HT1080 (cell line): Measurements from ENCODE around the gene PARD3B. TPM values are rescaled to one million over a fixed set of nuclear protein-coding genes. Genes with fewer than 3 reads are reported as not detected.

Experiments used
- DNase-seq: peaks from one replicate; pipeline ENCODE4 v3.0.0-alpha.2; 2015; ENCODE audit warnings: low read depth
- total RNA-seq: library from RNA; depleted of rRNA; stranded (reverse); fragments of >200 nt; shearing (Covaris generic); gene quantifications from 2 replicates; pipeline ENCODE4 v1.2.3, GENCODE V29; 2014

PARD3B gene
- total RNA-seq, 1 experiment from 2014 or later = 2.2 TPM

DNA sequence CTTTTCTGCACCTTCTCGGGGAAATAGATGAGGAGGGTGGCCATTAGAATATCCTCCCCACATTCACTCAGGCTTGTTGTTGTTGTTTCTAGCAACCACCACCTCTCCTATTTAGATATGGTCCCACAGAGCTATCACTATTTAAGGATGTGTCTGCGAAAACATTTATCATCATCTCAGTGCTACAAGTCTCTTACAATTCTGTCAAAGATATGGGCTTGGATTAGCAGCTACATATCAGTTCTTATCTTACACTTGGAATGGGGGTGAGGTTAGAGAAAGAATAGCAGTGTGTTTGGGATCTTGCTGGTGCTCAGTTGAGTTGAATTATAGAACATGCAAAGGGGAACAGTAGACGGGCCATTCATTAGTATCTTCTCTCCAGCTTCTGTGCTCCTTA, 546.1 kb downstream of the PARD3B start:
- DNase-seq = no peak

DNA sequence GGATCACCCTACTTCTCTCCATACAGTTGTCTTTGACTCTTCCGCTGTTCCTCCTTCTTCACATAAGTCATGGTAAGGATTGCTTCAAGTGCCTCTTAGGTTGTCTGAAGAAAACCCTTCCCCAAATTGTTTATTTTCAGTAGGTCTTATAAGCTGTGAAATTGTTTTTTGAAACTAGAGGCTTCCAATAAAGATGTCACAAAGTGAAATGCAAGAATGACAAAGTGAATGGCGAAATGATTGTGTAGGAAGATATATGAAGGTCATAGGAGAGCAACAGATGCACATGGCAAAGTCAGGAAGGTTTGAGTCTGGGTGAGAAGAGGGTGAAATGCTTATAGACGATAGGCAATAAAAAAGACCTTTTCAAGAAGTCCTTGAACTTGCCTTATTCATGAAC, 548.8 kb downstream of the PARD3B start:
- no peak for DNase-seq

DNA sequence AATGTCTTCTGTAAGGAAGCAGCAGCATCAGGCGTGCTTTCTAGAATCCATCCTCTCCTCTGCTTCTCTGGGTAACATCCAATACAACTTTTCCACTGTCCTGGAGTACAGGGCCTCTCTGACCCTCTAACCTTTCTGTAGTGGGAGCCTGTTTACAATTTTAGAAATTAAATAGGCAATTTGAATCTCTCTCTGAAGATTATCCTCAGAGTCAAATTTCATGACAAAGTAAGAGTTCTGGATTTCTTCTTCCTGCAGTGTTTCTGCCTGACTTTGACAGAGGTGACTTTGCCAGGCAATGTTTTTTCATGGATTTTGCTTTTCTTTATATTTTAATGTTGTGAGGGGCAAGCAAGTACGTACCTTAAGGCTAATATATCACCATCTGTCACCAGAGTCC, 558.4 kb downstream of the PARD3B start:
- no peak for DNase-seq

DNA sequence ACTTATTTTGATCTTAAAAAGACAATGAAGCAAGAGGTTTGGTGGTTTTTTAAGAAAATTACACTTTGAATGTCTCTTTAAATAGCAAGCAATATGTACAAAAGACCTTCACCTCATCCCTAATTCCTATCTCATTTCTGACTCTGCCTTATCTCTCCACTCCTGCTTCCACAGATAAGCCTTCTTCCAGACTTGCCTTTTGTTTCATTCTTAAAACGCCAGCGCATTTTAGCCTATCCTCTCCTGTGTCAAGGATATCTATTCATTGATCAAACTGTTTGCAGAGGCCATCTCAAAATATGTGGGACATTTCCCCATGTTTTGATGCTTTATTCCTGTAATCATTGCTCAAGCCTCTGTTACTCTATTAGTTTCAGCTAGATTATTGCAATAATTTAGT, 562.5 kb downstream of the PARD3B start:
- no peak for DNase-seq

DNA sequence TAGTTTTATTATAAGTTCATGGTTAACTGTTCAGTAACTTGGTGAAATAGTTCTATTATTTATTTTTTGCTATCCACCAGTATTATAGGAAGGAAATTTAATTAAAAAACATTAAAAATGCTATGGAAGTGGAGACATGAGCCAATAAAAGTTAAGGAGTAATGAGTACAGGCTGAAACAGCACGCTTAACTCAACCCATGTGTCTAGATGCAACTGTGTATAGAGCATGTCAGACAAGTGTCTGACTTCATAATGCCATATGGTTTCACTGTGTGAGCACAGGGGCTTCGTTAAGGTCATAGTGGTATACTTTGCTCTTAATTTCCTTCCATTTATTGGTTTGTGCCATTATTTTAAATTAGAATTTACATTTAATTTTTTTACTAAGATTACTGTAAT, 570.2 kb downstream of the PARD3B start:
- no peak for DNase-seq

DNA sequence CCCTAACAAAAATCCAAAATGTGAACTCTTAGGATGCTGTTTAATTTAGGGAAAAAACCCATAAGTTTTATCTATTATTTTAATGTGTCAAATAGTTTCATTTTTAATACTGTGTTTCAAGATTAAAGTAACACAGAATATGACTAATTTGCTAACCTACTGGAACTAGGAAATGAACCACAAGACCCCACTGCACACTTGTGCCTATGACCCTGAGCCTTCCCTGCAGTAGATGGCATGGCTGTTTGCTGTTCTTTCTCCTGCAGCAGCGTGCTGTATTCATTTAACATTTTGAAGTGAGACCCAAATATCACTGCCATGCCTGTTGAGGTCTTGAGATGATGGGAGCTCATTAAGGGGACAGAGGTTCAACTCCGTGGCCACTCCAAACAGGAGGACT, 571.9 kb downstream of the PARD3B start:
- no peak for DNase-seq

DNA sequence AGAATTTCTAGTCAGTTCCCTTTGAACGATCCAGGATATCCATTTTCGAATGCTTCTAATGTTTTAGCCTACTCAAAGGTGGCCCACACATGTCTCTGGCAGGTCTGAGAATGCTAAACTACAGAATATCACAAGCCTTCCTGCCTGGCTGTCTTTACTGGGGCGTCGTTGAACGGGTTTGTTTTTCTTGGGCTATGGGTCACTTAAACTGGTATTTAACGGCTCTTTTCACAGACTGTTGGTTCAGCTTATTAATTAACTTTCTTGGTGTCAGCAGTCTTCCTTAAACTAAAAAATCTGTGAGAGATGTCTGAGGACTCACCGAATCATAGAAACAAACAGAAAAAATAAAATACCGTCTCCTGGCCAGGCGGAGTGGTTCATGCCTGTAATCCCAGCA, 573.9 kb downstream of the PARD3B start:
- no peak for DNase-seq

DNA sequence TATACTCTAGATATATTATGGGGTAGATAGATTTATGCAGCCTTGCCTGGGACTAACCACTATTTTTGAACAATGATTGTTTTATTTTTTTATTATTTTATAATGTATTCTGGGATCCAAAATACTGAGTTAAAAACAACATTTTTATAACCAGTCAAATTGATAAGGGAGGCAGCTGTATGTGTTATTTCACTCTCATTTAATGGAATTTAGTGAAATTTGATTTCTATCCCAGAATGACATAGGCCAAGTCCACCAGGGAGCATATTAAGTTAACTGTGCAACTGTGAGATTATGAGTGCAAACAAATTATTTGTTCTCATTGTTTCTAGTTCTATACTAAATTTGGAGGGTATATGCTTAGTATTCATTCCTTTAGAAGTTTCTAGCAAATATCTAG, 583.5 kb downstream of the PARD3B start:
- DNase-seq = no peak

DNA sequence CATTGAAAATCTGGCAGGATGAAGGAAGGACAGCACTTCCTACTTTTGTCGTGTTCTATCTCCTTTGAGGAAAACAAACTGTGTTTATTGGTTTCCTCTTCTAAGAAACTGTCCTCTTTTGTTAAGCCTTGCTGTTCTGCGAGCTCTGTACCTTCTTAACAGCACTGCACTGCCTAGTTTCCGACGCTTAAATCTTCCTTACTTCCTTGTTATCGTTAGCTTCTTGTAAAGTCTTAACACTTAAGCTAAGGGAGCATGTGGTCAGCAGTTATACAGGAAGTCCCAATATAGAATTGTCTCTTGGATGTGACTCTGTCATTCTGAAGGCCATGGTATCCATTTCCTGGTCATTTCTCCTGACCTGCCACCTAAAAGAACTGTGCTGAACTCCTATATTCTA, 584.3 kb downstream of the PARD3B start:
- no peak for DNase-seq

DNA sequence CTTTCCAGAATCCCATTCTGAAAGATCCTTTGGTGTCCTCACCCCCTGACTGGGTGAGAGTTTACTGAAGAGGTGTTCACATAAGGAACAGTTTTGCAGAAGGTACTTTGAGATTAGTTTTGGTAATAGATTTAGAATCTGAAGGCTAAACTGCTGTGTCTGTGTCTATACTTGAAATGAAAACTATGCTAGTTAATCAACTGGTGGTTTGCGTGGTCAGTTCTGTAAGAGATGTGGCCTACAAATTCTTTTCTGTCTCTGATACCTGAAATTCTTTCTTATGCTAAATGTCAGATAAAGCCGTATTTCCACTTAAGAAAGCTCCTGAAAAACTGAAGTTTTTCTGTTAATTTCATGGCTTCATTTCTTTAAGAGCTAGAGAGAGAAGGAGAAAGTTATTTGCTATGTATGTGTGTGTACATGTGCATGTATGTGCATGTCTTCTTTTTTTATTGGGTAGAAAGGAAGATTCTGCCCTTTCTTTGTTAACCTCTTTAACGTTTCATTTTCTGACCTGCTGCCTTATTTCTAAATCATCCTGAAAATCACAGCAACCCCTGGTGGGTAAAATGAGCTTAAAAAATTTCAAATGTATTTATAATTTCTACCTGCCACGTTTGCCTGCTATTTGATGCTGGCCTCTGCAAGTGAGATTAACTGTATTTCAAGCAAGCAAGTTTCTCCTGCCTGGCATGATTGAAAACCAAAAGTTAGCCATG, 585.0 kb downstream of the PARD3B start:
- no peak for DNase-seq

DNA sequence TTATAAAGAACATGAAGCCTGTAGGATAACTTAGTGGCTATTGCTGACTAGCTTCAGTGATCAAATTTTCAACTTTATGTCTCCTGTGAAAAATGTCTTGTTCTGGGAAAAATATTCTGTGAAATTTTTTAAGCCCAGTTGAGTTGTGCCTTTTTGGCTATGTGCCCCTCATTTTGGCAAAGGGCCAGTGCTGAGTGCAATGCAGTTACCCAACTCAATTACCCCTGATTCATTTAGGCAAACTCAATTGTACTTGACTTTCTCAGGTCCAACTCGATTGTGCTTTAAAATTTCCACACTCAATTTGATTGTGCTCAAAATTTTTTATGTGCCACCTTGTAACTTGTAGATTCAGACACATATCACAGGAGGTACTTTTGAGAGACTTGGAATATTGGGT, 588.3 kb downstream of the PARD3B start:
- DNase-seq = no peak

DNA sequence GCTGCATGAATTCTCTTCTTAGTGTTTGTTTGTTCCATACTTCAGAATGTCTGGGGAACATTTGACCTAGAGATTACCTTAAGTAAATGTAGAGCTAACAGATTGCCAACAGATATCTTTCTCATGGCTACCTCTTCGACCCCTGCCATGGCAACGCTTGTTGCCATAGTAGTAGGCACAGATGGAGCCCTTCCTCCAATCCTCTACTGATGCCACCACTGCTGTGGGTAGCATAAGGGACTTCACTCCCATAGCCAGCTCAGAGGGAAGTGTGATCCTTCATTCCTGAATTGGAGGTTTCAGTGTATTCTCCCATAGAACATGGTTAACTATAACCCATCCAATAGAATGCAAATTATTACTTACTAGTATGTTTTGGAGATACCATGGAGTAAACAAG, 593.5 kb downstream of the PARD3B start:
- no peak for DNase-seq

DNA sequence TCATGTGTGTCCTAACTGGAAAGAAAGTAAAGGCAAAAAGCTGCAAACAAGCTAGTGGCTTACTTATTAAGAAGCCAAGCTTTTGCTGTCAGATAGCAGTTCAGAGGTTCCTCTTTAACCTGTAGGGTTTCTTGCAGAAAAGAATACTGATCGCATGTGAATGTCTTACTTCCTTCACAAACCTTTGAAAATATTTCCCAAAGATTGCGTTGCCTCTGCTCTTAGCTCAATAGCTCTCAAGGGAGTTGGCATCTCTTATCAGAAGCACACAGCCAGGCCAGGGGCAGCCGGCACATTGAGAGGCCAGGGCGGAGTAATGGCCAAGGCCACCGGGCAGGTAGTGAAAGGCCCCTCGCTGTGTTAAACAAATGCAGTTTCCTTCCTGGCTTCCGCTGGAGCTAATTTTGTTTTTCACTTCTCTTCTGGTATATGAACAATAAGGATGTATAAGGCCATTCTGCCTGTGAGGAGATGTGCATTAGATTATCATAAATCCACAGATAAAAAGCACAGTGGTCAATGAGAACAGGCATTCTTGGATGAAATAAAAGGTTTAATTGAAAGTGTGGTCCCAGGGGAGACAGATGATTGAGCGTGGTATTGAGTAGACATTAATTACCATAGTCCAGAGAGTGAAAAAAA, 594.7 kb downstream of the PARD3B start:
- no peak for DNase-seq

DNA sequence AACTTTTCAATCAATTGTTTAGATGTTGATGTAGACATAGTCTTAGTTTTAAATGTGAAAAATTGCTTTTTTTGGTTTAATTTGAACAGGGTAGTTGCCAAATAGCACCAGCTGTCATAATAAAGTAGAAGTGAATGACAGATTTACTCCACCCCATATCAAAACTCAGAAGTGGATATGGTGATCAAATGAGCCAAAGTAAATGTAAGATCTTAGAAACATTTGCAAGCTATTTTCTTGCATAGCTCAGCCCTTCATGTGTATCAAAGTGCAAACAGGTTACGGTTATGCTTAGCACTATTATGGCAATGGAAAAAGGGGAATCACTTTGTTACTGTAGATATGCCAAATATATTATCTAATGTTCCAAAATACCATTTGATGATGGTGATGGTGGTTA, 596.1 kb downstream of the PARD3B start:
- no peak for DNase-seq

DNA sequence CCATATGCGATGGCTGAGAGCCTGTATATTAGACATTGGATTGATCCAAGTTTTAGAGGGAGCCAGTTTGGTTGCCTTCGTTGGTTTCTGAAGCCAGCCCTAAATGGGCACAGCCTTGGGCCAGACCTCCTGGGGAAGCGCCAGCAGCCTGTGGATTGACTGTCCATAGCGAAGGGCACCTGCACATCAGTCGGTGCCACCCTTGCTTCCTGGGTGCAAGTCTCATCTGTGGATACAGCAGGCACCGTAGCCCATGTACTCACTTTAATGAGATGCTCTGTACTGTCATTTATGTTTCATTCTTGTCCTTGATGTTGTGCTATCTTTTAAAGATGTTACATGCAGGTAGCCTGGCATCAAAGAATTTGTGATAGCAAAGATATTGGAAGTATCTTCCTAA, 600.6 kb downstream of the PARD3B start:
- DNase-seq = no peak

DNA sequence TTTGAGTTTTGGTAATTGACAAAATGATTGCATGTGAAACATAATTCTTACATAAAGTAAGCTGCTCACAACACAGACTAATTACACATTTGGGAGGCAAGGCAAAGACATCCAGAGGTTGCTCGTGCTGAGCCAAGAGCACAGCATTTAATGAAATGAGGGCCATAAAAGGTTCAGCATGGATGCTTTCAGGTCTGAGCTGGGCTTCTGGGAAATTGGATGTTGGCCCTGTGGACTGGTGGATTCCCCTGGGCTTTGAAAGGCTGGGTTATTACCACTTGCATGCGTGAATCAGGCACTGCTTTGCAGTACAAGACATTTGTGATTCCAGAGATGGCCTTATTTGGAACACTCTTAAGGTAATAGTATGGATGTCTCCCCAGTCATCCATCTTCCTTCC, 603.5 kb downstream of the PARD3B start:
- no peak for DNase-seq

DNA sequence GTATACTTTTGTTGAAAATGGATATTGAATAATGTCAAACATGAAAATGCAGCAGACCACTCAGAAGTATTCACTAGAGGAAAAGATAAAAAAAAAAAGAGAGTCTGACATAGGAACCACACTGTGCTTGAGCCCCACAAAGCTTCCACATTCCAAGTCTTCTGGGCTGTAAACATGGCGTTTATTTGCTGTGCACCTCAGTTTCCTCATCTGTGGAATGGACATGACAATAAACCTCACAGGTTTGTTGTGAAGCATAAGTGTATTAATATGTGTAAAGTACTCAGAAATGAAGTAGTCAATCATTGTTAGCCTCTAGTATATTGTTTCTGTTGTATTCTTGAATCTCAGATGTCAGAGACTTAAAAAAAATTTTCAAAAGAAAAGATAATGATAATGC, 611.2 kb downstream of the PARD3B start:
- DNase-seq = no peak

DNA sequence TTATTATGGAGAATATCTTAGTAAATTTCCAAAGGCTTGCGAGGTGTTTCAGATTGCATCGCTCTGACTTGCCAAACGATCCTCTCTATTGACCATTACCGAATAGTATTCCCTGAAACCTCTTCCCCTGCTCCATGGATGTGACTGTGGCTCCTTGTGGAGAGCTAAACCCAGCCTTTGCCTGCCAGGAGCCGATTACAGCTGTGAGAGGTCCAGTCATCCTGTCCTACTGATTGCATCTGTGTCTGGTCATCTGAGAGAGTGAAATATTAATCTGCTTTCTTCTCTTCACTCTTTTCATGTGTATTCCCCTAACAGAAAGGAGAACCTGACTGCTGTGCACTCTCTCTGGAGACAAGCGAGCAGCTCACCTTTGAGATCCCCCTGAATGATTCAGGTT, 613.1 kb downstream of the PARD3B start:
- DNase-seq = no peak

DNA sequence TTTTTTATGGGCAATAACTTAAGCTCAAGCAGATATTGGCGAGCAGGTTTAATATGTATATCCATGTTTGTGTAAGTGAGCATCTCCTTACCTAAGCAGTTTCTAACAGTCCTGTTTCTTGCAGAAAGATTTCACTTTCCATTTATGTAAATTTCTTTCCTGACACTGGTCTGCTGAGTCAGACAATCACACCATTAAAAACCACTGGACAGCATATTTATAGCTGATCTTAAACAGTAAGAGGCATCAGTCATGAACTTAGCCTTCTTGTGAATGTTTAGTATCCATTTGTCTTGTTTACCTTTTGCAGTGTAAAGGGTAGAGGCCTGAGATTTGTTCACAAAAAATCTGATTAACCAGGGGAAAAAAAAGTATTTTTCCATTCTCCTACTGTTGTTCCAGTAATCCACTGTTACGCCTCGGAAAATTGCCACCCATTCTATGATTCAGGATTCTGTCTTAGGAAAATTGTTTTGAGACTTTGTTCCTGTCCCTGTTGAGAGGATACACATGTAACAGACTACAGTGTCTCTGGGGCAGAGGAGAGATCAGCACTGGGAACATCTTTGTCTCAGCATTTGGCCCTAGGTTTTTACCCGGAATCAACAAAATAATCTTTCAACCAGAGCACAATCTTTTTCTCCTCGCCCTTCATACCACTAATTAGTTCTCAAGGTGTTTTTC, 616.0 kb downstream of the PARD3B start:
- no peak for DNase-seq

DNA sequence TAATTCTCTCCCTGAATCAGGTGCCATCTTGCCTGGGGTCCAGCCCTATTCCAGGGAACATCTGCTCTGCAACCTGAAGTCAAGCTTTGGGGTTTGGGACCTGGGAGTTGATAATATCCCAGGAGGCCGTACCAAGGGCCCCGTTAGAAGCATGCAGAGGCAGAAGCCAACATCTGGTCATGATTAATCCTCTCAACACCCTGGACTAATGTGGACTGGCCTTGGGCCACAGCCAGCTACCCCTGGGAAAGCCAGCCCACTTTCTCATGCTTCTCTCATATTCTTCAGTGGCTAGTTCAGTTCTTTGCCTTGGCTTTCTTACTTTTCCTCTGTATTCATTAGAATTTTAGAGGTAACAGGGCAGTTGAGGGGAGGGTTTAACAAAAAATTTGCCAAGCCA, 621.5 kb downstream of the PARD3B start:
- DNase-seq = no peak

DNA sequence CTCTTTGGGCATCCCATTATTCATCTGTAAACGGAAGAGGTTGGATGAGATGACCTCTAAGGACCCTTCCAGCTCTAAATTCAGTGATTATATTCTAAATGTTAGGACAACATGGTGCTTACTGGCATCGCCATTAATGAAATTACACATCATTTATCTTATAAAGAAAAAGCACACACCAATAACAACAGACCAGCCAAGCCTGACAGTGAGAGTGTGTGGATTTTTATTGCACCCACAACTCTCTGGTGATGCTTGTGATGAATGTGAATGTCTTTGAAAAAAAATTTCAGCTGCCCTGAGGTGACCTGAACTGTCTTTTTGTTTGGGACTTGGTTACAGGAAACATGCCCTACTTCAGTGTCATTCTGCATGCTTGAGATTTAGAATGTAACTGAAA, 623.7 kb downstream of the PARD3B start:
- no peak for DNase-seq

DNA sequence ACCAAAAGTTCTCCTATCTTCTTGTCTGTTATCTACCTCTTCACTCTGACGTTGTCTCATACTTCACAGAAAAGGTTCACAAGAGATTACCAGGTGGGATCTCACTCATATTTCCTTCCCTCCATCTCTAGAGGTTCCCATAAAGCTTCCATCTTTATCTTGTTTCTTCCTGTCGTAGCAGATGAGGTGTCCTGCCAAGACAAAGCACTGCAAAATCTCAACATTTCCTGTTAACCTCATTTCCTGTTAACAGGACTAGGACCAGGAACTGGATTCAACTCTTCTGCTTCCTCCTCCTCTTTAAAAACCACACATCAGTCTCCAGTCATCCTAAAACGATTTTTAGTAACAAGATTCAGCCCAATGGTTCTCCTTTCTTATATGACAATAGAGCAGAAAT, 624.2 kb downstream of the PARD3B start:
- DNase-seq = peak; percentile 46

DNA sequence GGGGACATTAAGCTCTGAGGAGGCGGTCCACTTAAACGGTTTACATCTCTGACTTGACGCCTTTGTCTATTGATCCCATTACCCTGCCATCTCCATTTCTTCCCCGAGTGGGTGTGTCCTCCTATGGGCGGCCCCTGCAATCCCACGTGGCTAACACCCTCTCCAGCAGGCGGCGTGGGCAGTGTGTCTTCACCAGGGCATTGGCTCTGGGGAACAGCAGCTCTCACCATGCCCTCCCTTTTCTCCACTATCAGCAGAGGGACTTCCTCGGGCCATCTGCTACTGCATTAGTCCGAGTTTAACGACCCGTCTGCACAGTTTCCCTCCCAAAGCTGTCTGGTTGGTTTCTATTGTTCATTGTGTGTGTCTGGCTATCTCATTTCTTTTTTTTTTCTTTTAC, 625.1 kb downstream of the PARD3B start:
- no peak for DNase-seq
